Muscle layer of colon (tissue), 2 donors: ENCODE results near the gene HRK.
"Not testable (repeated sequence)": the region's sequence is repeated elsewhere in the genome, so short reads cannot be mapped to it uniquely, and the experiment has no call there.

Experiments used
- H3K27ac ChIP-seq: one replicate; pipeline ENCODE4 v1.7.0; 2013; ENCODE audit warnings: low read depth, mild to moderate bottlenecking, low read length, moderate library complexity
- H3K27me3 ChIP-seq, 2 donors: one replicate each; pipeline ENCODE4 v1.7.0; 2013; ENCODE audit warnings: low read length in 2 of 2, mild to moderate bottlenecking in 2 of 2; ENCODE audit not compliant: insufficient read depth in 2 of 2, control insufficient read depth in 1 of 2
- H3K36me3 ChIP-seq: one replicate; pipeline ENCODE4 v1.7.0; 2013; ENCODE audit warnings: mild to moderate bottlenecking, low read length; ENCODE audit not compliant: insufficient read depth
- H3K4me1 ChIP-seq: one replicate; pipeline ENCODE4 v1.7.0; 2013; ENCODE audit warnings: mild to moderate bottlenecking, low read length; ENCODE audit not compliant: insufficient read depth
- H3K4me3 ChIP-seq, 2 donors: one replicate each; pipeline ENCODE4 v1.7.0; 2013; ENCODE audit warnings: low read length in 2 of 2, low read depth in 1 of 2, mild to moderate bottlenecking in 1 of 2, moderate library complexity in 1 of 2
- H3K9ac ChIP-seq: one replicate; pipeline ENCODE4 v1.7.0; 2013; ENCODE audit warnings: low read length
- H3K9me3 ChIP-seq: one replicate; pipeline ENCODE4 v1.7.0; 2013; ENCODE audit warnings: mild to moderate bottlenecking, low read length
- donor health status: abdominal sarcoma.
- donor health status: Adenocarcinoma of cecum.

The HRK gene

DNA sequence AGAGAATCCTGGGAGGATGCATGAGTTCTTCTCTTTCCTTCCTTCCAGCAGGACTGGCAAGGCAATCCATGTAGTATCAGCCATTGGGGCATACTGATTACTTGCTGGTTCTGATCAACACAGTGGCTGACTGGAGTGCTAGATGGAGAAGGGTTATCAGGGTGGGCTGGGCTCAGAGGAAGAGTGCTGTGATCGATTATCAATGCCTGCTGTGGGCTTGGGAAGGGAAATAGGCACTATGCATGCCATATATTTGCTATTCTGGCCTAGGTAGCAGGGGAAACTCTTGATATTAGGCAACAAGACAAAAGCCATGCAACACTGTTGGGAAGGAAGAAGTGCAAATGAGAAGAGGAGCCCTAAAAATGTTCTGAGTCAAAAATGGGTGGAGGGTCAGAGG is 45.8 kb downstream of the HRK start:
- Histone ChIP-seq H3K9me3 (no peaks in the 10 kb centered on the region), H3K36me3 (no peaks in the 10 kb centered on the region), H3K4me3 (no peak overlapping the region), H3K4me1 (no peaks in the 10 kb centered on the region), H3K27me3 (no peaks in the 10 kb centered on the region), H3K9ac (no peak overlapping the region), H3K27ac (no peak overlapping the region)

DNA sequence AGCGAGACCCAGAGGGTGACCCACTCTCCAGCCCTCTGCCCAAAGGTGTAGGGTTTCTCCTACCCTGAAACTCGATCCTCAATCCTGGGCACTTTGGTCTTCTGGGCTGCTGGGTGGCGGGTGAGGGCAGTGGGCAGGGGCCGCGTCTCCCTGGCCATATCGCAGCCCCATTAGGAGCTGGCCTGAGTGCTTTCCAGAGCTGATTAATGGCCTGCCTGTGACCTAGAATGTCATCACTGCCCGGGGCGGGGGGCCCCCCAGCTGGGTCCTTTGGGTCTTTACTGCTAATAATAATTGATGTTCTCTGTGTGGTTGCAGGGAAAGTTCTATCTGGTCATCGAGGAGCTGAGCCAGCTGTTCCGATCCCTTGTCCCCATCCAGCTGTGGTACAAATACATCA is 47.8 kb downstream of the HRK start:
- Histone ChIP-seq H3K9ac (no peak overlapping the region), H3K27ac (no peak overlapping the region), H3K36me3 (no peaks in the 10 kb centered on the region), H3K9me3 (no peaks in the 10 kb centered on the region), H3K4me1 (no peaks in the 10 kb centered on the region), H3K27me3 (no peaks in the 10 kb centered on the region), H3K4me3 (no peak overlapping the region)

DNA sequence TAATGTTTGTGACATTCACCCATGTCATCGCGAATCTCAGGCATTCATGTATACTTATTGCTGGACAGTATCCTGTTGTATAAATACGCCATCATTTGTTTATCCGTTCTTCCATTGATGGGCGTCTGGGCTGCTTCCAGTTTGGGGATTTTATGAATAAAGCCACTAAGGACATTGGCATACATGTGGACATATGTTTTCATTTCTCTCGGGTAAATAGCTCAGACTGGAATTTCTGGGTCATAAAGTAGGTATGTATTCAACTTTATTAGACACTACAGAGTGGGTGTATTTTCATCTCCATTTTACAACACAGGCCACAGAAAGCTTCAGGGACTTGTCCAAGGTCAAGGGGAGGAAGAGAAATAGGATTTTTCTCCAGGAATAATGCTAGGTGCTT is 48.9 kb downstream of the HRK start:
- Histone ChIP-seq H3K36me3 (no peaks in the 10 kb centered on the region), H3K4me1 (no peaks in the 10 kb centered on the region), H3K9ac (no peak overlapping the region), H3K9me3 (no peaks in the 10 kb centered on the region), H3K27me3 (no peaks in the 10 kb centered on the region), H3K4me3 (no peak overlapping the region), H3K27ac (no peak overlapping the region)

DNA sequence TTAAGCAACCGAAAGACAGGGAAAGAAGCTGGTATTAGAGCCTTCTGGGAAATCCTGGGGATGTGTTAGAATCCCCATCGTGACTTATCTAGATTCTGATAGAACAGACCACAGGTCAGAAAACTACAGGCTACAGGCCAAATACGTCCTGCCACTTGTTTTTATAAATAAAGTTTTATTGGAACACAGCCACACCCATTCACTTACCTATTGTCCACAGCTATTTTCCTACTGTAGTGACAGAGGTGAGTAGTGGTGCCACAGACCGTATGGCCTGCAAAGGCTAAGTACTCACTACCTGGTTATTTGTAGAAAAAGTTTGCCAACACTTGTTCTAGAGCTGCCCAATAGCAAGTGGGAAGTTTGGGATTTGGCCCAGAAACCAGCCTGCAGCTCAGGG is 53.8 kb downstream of the HRK start:
- Histone ChIP-seq H3K4me3 (no peak overlapping the region), H3K27me3 (no peaks in the 10 kb centered on the region), H3K36me3 (no peaks in the 10 kb centered on the region), H3K9ac (no peak overlapping the region), H3K27ac (no peak overlapping the region), H3K9me3 (no peaks in the 10 kb centered on the region), H3K4me1 (no peaks in the 10 kb centered on the region)

DNA sequence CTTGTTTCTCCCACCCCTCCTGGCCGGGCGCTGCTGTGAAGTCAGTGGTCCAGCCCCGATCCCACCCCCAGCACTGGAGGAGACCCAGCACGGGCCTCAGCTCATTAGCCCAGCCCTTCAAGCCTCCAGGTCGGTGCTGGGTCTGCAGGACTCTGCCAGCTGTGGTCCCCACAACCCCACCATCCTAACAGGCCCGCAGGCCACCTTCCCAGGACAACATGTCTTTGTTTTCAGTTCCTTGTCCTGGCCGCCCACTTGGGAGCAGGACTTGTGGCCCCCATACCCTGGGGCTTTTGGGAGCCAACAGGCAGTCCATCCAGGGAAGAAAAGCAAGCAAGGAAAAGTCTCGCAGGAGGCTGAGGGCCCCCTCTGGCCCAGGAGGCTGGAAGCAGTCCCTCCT is 60.0 kb downstream of the HRK start:
- H3K36me3 ChIP-seq: no peaks in the 10 kb centered on the region
- no peaks in the 10 kb centered on the region for H3K27me3 ChIP-seq
- H3K9me3 ChIP-seq: no peaks in the 10 kb centered on the region
- H3K27ac ChIP-seq: no peak overlapping the region
- H3K9ac ChIP-seq: no peak overlapping the region
- peaks cover 10% of the 10 kb centered on the region for H3K4me1 ChIP-seq
- H3K4me3 ChIP-seq: no peak overlapping the region

DNA sequence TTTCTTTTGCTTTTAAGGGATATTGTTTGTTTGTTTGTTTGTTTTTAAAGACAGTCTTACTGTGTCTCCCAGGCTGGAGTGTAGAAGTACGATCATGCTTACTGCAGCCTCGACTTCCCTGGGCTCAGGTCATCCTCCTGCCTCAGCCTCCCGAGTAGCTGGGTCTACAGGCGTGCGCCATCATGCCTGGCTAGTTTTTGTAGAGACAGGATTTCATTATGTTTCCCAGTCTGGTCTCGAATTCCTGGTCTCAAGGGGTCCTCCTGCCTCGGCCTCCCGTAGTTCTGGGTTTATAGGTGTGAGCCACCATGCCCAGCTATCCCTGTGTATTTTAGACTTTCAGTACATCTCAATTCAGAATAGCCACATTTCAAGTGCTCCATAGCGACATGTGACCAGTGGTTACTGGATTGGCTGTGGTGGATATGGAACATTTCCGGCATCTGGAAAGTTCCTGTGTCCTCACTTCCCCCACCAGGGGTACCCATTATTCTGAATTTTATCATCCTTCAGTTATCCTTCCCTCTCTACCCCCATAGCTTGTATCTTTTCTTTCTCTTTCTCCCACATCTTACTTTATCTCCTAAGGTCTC is 61.1 kb downstream of the HRK start:
- Histone ChIP-seq H3K27me3 (no peaks in the 10 kb centered on the region), H3K4me1 (peaks cover 10% of the 10 kb centered on the region), H3K9ac (no peak overlapping the region), H3K4me3 (no peak overlapping the region), H3K36me3 (no peaks in the 10 kb centered on the region), H3K27ac (no peak overlapping the region), H3K9me3 (no peaks in the 10 kb centered on the region)

DNA sequence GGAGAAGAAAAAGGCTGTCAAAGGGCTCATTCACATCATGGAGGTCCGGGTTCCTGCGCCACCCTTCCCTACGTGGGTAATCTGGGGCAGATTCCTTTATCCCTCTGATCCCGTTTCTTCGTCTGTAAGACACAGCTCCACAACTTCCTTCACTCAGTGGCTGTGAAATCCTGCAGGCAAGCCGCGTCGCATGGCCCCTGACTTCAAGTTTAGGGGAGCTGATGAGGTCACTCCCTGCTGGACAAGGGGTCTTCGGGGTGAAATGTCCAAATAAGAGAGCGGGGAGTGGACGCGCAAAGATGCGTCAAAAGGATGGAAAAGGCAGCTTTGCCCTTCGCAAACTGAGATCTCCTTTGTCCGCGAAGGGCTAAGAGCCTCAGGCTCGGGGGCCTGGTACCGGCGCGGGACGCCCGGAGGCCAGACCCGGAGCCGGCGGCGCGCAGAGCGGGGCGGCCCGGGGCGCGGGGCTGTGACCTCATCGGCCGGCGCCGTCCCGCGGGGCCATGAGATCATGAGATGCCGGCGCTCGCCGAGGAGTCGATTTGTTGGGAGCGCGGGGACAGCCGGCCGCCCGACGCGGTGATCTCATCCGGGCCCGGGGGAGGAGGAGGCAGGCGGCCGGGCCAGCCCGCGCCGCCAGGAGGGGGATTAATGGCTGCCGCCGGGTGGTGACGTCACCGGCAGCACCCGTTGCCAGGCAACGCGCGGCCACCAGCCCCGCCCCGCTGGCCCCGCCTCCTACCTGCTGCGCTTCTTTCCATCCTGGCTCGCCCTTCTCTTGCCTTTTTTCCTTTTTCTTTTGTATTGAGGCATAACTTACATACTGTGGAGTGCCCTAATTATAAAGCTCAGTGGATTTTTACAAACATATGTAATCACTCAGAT is 62.1 kb downstream of the HRK start:
- Histone ChIP-seq H3K36me3 (no peaks in the 10 kb centered on the region), H3K4me3 (peak overlapping the region; percentile 51 to 98), H3K27ac (peak overlapping the region; percentile 76), H3K9me3 (no peaks in the 10 kb centered on the region), H3K9ac (peak overlapping the region; percentile 100), H3K4me1 (peaks cover 10% of the 10 kb centered on the region), H3K27me3 (no peaks in the 10 kb centered on the region)

DNA sequence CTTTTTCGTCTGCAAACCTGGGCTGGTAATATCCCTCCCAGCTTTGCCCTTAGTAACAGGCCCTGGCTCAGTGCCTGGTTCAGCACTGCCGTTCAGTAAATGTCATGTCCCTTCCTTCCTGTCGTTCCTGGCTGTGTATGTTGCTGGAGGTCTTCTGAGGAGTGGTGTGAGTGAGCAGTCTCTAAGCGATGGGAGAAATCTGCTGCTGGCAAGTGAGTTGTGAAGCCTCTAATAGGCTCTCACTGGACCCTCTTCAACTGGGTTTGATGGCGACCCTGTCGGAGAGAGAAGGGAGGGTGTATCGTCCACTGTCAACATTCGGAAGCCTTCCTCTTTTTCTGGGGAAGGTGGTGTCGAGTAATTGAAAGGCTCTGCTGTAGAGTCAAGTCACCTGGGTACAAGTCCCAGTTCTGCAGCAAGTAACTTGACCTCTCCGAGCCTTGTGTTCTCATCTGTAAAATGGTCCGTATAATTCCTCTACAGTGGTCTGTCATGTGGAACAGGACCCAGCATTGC is 62.8 kb downstream of the HRK start:
- Histone ChIP-seq H3K27ac (peak overlapping the region; percentile 76), H3K9ac (peak overlapping the region; percentile 100), H3K9me3 (no peaks in the 10 kb centered on the region), H3K27me3 (no peaks in the 10 kb centered on the region), H3K4me3 (peak overlapping the region; percentile 51 to 98), H3K4me1 (peaks cover 10% of the 10 kb centered on the region), H3K36me3 (no peaks in the 10 kb centered on the region)

DNA sequence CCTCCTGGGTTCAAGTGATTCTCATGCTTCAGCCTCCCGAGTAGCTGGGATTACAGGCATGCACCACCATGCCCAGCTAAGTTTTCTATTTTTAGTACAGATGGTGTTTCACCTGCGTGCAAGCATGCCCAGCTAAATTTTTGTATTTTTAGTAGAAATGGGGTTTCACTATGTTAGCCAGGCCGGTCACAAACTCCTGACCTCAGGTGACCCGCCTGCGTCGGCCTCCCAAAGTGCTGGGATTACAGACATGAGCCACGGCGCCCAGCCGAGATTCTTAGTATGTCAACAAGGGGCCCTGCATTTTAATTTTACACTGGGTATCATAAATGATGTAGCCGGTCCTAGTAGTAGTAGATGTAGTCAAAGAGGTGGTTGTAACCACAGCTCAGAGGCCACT is 66.5 kb downstream of the HRK start:
- H3K9ac ChIP-seq, H3K9me3 ChIP-seq, H3K27me3 ChIP-seq, H3K36me3 ChIP-seq, H3K27ac ChIP-seq, H3K4me3 ChIP-seq: not testable (repeated sequence)
- H3K4me1 ChIP-seq: peaks cover 10% of the 10 kb centered on the region

DNA sequence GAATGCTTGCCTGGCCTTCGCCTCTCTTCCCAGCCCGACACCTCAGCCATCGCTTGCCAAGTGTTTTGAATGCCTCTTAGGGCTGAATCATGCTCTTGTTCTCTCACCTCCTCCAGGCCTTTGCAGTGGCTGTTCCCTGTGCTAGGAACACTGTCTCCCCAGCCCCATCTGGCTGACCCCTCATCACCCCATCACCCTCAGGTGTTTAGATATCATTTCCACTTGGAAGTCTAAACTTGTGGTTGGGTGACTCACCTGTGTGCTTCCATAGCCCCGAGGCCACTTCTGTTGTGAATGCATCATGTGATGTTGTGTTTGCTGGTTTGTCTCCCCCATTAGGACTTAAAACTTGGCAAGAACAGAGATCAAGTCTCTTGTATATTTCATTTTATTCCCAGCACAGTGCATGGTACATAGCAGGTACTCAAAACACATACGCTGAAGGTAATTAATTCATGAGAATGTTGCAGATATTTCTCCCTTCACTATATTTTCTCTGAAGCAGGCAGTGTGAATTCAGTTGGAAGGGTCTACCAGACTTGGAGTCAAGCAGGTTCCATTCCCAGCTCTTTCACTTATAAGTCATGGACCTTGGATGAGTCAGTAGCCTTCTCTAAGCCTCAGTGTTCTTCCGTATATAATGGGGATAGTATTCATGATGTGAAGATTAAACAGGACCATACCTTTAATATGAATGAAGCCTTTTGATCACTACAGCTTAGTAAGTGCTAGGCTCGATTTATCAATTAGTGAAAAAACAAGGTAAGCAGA is 67.8 kb downstream of the HRK start:
- H3K4me1 ChIP-seq: peaks cover 5% of the 10 kb centered on the region
- no peak overlapping the region for H3K9ac ChIP-seq
- H3K4me3 ChIP-seq: no peak overlapping the region
- H3K27me3 ChIP-seq: no peaks in the 10 kb centered on the region
- H3K36me3 ChIP-seq: no peaks in the 10 kb centered on the region
- no peaks in the 10 kb centered on the region for H3K9me3 ChIP-seq
- no peak overlapping the region for H3K27ac ChIP-seq

DNA sequence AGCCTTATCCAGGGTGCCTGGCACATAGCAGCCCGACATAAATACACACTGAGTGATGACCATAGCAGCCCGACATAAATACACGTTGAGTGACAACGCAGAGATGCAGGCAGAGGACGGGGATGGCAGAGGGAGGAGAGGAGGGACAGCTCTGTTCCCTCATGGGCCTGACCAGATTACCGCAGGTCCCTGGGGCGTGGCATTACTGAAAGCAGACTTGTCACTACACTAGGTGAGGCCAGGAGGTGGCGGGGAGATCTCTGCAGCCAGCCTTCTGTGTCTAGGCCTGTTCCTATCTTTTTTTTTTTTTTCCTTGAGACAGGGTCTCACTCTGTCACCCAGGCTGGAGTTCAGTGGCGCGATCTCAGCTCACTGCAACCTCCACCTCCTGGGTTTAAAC is 69.0 kb downstream of the HRK start:
- H3K27me3 ChIP-seq: no peaks in the 10 kb centered on the region

More for the DNA sequence above, 69.0 kb downstream of the HRK start:
- H3K36me3 ChIP-seq: no peaks in the 10 kb centered on the region
- no peak overlapping the region for H3K27ac ChIP-seq
- no peak overlapping the region for H3K4me3 ChIP-seq
- H3K9ac ChIP-seq: no peak overlapping the region
- H3K4me1 ChIP-seq: no peaks in the 10 kb centered on the region
- no peaks in the 10 kb centered on the region for H3K9me3 ChIP-seq
